ENCODE data around the gene GPC6. TPM values are rescaled to one million over a fixed set of nuclear protein-coding genes. Genes with fewer than 3 reads are reported as not detected.
"Not testable (repeated sequence)": the region's sequence is repeated elsewhere in the genome, so short reads cannot be mapped to it uniquely, and the experiment has no call there.

Gene GPC6
- total RNA-seq, 1 experiment from 2014 or later = 0.22 TPM

GRCh38 chr13:94302847-94303565, 1076.4 kb downstream of the GPC6 start:
- POLR2A ChIA-PET; H3K79me2 ChIP-seq (ENCODE audit: insufficient read depth, low read length); H3K36me3 ChIP-seq (ENCODE audit: control insufficient read depth in 1 of 2, insufficient read depth in 2 of 2, low read length in 2 of 2); intact Hi-C loops (cut with micrococcal nuclease); H3K27ac ChIP-seq (ENCODE audit: low read depth, low read length); RAD21 ChIA-PET (ENCODE audit: low non-redundant PET in 1 of 2, low total read pairs in 2 of 2, uncharacterized antibody in 2 of 2, unreplicated experiment in 2 of 2); H3K9me2 ChIP-seq (ENCODE audit: insufficient read depth); ATAC-seq; H3K4me3 ChIP-seq (replicated peaks in 1 of 2; ENCODE audit: low read depth in 1 of 2, low read length in 2 of 2); H3K9ac ChIP-seq (ENCODE audit: low read length); CTCF ChIA-PET; BruUV-seq (replicated peaks); H3K4me2 ChIP-seq (ENCODE audit: low read length); DNase-seq (ENCODE audit: low read depth, low spot score); H2AFZ ChIP-seq (ENCODE audit: low read depth, low read length, poor library complexity, severe bottlenecking); H3K27me3 ChIP-seq (ENCODE audit: insufficient read depth, low read length); H4K20me1 ChIP-seq (ENCODE audit: insufficient read depth); H3K4me1 ChIP-seq (ENCODE audit: control insufficient read depth in 1 of 2, insufficient read depth in 2 of 2, low read length in 2 of 2); H3K9me3 ChIP-seq (ENCODE audit: control insufficient read depth in 1 of 2, insufficient read depth in 1 of 2, low read depth in 1 of 2, low read length in 2 of 2): not testable (repeated sequence)

- intact Hi-C loops (cut with micrococcal nuclease) = no loop called here
- H3K9me3 ChIP-seq (ENCODE audit: control insufficient read depth in 1 of 2, insufficient read depth in 1 of 2, low read depth in 1 of 2, low read length in 2 of 2) = no peaks in the 10 kb centered on the region
- RAD21 ChIA-PET (ENCODE audit: low non-redundant PET in 1 of 2, low total read pairs in 2 of 2, uncharacterized antibody in 2 of 2, unreplicated experiment in 2 of 2) = no interaction called here
- H3K4me1 ChIP-seq (ENCODE audit: control insufficient read depth in 1 of 2, insufficient read depth in 2 of 2, low read length in 2 of 2) = no peaks in the 10 kb centered on the region
- no peak for TF ChIP-seq ATF3 (IDR thresholded peaks at IDR 0.05)
- no peak for TF ChIP-seq POLR2A (IDR thresholded peaks at IDR 0.05; ENCODE audit: borderline replicate concordance, extremely low read depth, insufficient read depth, insufficient read length)
- no peak for TF ChIP-seq POLR2AphosphoS5 (IDR thresholded peaks at IDR 0.05; ENCODE audit: low read depth, low read length)
- no TSS peak for BruUV-seq (replicated peaks)
- POLR2A ChIA-PET = no interaction called here
- no peak overlapping the region for H3K9ac ChIP-seq (ENCODE audit: low read length)
- no peak overlapping the region for H3K27ac ChIP-seq (ENCODE audit: low read depth, low read length)
- H3K27me3 ChIP-seq (ENCODE audit: insufficient read depth, low read length) = no peaks in the 10 kb centered on the region
- H3K4me2 ChIP-seq (ENCODE audit: low read length) = no peak overlapping the region
- DNase-seq (ENCODE audit: low read depth, low spot score) (no peak), ATAC-seq (no peak)
- no peaks in the 10 kb centered on the region for H3K9me2 ChIP-seq (ENCODE audit: insufficient read depth)
- H3K36me3 ChIP-seq (ENCODE audit: control insufficient read depth in 1 of 2, insufficient read depth in 2 of 2, low read length in 2 of 2) = no peaks in the 10 kb centered on the region
- no peak overlapping the region for H2AFZ ChIP-seq (ENCODE audit: low read depth, low read length, poor library complexity, severe bottlenecking)
- CTCF ChIA-PET = no interaction called here
- no peaks in the 10 kb centered on the region for H3K79me2 ChIP-seq (ENCODE audit: insufficient read depth, low read length)
- H3K4me3 ChIP-seq (replicated peaks in 1 of 2; ENCODE audit: low read depth in 1 of 2, low read length in 2 of 2) = no peak overlapping the region
- no peaks in the 10 kb centered on the region for H4K20me1 ChIP-seq (ENCODE audit: insufficient read depth)
Observed at GRCh38 chr13:94303644-94304174, 1077.1 kb downstream of the GPC6 start.
